Endothelial cell of hepatic sinusoid (primary cell): Measurements from ENCODE around the gene BRPF1.

Source experiments
- in situ Hi-C: cut with HindIII; loops from 2 replicates; pipeline ENCODE4 v1.10.0; 2017; ENCODE audit warnings: low sequenced_read_pairs

BRPF1 gene

GRCh38 chr3:9701006-9701405, 30.5 kb upstream of the BRPF1 start:
- in situ Hi-C loops, result no loop called here

- in situ Hi-C loops, result no loop called here
These were observed 29.8 kb upstream of the BRPF1 start for GRCh38 chr3:9701711-9702110.

- in situ Hi-C loops, result no loop called here
These were observed 28.3 kb upstream of the BRPF1 start for GRCh38 chr3:9703240-9703639.

GRCh38 chr3:9703736-9704346, 27.7 kb upstream of the BRPF1 start, which contains the start of gene CPNE9:
CPNE9 (plus strand) TSS chr3:9703833; CDS start chr3:9703997, 164 bp downstream.
- in situ Hi-C loops, result no loop called here

DNA sequence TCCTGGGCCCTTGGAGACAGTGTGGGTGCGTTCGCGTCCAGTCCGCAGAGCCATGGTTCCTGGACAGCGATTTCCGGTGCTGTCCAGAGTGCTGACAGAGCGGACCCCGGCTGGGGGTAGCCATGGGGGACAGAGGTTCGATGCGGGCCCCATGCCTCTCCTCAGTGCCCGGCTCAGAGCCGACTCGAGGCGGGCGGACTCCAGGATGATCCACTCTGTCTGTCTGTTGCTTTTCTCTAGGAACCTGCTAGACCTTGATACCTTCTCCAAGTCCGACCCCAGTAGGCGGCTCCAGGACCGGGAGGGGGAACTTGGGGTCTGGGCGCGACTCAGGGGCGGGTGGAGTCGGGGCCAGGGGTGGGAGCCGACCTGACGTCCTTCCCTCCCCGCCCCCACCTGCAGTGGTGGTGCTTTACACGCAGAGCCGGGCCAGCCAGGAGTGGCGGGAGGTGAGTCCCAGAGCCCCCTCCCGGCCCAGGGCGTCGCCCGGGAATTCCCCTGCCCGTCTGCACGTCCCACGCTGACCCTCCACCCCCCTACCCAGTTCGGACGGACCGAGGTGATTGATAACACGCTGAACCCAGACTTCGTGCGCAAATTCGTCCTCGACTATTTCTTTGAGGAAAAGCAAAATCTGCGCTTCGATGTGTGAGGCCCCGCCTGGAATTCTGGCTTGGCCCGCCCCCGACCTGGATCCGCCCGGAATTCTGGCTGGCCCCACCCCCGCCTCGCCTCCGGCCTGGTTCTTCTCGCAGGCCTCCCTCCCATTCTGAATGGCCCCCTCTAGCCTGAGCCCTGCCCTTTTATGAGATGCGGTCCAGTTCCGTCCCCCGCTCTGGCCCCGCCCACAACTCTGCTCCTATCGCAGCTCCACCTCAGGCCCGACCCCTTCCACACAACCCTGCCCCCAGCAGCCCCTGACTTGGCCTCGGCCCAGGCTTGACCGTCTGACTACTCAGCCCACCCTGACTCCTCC, 26.9 kb upstream of the BRPF1 start:
- in situ Hi-C loops, result no loop called here

DNA sequence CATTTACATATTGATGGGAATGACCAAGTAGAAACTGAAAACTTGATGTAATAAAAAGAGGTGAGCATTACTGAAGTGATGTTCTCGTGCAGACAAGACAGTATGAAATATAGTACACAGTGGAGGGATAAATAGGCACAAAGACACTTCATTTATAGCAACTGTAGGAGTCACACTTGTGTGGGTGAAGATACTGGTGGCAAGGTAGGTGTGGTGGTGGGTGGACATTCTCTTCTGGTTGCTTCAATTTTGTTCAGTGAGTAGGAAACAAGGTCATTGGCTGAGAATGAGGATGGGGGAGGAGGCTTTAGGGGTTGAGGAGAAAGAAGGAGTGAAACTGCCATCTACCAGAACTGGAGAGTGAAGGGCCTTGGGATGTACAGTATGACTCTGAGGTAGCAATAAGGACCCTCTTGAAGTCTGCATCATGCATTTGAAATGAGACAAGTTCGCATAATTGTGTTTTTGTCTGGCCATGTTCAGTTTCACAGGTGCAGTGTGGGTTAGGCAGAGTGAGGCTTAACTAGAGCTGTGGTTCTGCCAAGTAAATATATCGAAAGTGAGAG, 21.3 kb upstream of the BRPF1 start:
- in situ Hi-C loops, result no loop called here

DNA sequence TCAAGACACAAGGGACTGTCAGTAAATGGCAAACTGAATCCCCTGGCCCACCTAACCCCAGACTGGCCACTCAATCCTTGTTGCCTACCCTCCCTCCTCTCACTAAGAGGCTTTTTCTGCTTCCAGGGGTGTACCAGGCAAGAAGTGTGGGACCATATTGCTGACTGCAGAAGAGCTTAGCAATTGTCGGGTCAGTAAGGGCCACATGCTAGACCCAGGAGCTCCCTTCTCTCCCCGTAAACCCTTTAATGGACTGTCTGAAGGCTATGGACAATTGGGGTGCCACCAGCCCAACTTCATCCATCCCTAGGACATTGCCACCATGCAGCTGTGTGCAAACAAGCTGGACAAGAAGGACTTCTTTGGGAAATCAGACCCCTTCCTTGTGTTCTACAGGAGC, 19.1 kb upstream of the BRPF1 start:
- in situ Hi-C loops, result no loop called here

DNA sequence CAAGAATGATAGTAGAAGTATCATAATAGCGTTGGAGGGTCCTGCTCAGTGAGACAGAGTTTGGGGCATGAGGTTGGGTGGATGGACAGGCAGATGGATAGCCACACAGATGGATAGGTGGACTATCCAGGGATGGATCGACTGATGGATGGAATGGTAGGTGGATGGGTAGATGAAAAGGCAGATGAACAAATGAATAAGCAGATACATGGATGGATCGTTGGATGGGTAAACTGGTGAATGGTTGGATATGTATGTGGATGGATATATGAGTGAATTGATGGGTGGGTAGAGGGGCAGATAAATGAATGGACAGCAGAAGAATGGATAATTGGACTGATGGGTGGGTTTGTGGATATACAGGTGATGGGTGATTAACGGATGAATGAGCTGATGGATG, 18.4 kb upstream of the BRPF1 start:
- in situ Hi-C loops, result no loop called here

- in situ Hi-C loops, result no loop called here
These were observed 16.4 kb upstream of the BRPF1 start for GRCh38 chr3:9715136-9715535.

DNA sequence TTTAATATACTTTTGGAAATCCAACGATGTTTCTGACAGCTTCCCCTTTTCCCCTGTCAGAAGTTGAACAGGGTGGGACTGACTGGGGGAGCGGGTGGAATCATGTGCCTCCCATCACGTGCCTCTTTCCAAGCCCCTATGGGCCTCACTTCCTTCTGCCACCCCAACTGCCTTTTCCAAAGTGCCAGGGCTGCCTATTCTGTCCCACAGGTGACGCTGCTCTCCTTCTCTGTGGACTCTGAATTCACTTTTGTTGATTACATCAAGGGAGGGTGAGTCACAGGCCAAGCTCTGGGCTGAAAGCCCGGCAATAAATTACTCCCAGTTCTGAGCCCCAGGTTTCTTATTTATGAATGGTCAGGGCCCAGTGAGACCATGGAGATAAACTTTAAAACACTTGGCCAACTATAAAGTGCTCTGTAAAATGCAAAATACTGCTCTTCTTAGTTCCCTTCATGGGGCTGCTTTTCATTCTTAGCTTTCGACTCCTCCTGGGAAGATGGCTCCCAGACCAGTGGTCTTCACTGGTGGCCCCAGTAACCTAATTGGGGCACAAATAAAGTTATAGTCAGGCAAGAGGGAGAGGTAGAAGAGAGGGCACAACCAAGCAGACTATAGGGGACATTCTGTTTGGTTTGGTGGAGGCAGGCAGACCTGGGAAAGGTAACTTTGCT, 15.6 kb upstream of the BRPF1 start:
- in situ Hi-C loops, result no loop called here

DNA sequence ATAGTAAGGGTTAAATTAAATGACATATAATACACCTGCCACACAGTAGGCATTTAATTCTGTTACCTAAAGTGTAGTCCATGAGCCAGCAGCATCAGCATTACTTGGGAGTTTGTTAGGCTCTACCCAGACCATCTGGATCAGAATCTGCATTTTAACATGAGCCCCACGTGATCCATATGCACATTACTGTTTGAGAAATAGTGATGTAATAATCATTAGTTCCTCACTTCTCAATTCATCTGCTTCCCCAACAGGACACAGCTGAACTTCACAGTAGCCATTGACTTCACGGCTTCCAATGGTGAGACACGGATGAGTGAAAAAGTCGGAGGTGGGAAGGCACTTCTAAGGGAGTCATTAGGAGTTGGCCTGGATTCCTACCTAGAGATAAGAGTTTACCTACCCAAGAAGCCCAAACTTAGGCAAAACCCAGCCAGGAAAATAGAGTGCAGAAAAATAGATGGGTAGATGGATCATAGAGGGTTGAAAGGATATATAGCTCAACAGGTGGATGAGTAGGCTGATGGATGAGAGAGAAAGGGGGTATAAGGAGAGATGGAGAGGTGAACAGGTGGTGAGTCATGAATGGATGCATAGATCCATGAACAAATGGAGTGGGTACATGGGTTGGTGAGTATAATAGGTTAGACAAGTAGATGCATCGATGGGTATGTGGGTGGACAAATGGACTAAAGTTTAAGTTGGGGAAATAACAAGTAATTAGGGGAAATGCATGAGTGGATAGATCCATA, 14.6 kb upstream of the BRPF1 start:
- in situ Hi-C loops, result no loop called here

- in situ Hi-C loops, result no loop called here
These were observed 14.0 kb upstream of the BRPF1 start for GRCh38 chr3:9717563-9717962.

DNA sequence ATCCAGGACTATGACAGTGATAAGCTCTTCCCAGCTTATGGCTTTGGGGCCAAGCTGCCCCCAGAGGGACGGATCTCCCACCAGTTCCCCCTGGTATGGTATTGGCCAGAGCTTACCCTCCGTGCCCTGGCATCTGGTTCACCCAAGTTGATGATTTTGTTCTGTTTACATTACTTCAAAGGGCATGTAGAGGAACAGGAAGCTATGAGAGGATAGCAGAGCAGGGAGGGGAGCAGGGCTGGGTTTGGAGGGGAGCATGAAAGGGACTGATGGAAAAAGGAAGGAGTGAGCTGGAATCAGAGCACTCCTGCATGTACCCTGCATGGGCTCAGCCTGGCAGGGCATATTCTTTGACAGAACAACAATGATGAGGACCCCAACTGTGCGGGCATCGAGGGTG, 13.4 kb upstream of the BRPF1 start:
- in situ Hi-C loops, result no loop called here

DNA sequence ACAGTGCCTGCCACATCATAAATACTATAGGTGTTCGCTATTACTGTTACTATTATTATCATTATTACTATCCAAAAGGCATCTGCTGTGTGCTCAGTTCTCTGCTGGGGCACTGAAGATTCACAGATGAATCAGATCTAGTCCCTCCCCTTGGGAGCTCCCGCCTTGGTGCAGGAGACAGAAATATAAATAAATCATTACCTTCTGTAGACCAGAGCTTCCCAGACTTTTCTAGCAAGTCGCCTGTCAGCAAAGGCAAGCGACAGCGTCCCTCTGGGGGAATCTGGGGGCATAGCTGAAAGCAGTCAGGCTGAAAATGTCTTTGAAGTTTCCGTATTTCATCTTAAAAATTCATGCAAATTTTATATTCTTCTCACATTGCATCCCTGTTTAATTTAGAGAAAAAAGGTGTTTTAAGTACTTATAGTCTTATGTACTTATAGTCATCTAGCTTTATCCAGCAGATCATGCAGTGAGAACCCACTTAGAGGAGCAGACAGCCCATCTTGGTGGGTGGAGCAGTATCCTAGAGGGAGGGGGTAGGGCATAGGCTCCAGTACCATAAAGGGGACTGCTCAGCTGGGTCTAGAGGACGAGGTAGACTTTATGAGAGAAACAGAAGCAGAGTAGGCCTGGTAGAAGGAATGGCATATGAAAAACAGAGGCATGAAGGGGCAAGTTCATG, 10.4 kb upstream of the BRPF1 start:
- in situ Hi-C loops, result no loop called here

DNA sequence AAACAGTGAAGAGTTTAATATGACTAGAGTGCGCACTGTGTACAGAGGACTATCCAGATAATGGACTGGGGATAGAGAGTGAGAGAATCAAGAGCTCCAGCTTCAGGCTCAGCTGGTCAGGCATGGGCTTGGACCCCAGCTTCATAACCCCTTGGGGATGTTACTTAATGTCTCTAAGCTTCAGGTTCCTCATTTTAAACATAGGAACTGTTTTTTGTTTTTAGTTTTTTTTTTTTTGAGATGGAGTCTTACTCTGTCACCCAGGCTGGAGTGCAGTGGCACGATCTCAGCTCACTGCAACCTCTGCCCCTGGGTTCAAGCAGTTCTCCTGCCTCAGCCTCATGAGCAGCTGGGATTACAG, 9.9 kb upstream of the BRPF1 start:
- in situ Hi-C loops, result no loop called here

DNA sequence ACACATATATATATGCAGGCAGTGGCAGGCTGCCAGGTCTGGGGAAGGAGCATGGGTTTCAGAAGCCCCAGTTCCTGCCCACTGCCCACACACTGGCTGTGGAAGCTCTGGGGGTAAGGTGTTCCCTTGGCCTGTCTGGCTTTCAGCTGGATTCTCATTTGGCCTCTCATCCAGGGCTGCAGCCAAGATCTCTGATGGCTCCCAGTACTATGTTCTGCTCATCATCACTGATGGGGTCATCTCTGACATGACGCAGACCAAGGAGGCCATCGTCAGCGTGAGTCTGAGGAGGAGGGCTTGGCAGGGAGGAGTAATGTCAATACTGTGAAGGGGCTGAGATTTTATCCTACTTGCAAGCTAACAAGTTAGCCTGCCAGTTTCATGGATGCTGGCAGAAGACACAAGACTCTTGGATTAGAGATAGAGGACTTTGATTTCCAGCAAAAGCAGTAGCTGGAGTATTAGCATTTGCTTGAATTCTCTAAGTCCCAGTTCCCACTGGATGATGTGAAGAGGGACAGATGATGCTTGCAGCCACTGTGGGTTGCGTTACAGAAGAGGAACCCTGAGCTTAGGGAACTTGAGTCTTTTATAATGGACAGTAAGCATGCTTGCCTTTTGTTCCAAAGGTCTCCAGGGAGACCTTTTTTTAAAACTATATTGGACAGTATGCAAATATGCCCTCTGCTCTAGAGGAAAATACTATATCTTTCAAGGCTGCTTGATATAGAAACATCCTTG, 5.6 kb upstream of the BRPF1 start:
- in situ Hi-C loops, result no loop called here

GRCh38 chr3:9727041-9727595, 4.4 kb upstream of the BRPF1 start:
- in situ Hi-C loops, result no loop called here

- in situ Hi-C loops, result no loop called here
These were observed 3.8 kb upstream of the BRPF1 start for GRCh38 chr3:9727743-9728142.

- in situ Hi-C loops, result no loop called here
These were observed 2.1 kb upstream of the BRPF1 start for GRCh38 chr3:9729419-9729818.
